G401 (cell line): ENCODE data around the gene LSG1. TPM values are rescaled to one million over a fixed set of nuclear protein-coding genes. Genes with fewer than 3 reads are reported as not detected.
"Not testable (repeated sequence)": the region's sequence is repeated elsewhere in the genome, so short reads cannot be mapped to it uniquely, and the experiment has no call there.

Experiments
- DNase-seq: peaks from one replicate; pipeline ENCODE4 v3.0.0-alpha.2; 2015; ENCODE audit warnings: low spot score
- in situ Hi-C: cut with HindIII; loops from 2 replicates; pipeline ENCODE4 v1.10.0; 2016; ENCODE audit warnings: low sequenced_read_pairs, mixed read lengths
- total RNA-seq: library from RNA; depleted of rRNA; stranded (reverse); fragments of >200 nt; shearing (Covaris generic); gene quantifications from 2 replicates; pipeline ENCODE4 v1.2.3, GENCODE V29; 2014

LSG1 gene
- total RNA-seq, 1 experiment from 2014 or later: 38.4 TPM

GRCh38 chr3:194664857-194665256 lies 7.1 kb downstream of the LSG1 start:
- in situ Hi-C loops: no loop called here
- DNase-seq: no peak

GRCh38 chr3:194661946-194662345 lies 10.0 kb downstream of the LSG1 start:
- in situ Hi-C loops: no loop called here
- no peak for DNase-seq

GRCh38 chr3:194661374-194661773 lies 10.6 kb downstream of the LSG1 start:
- DNase-seq: no peak
- in situ Hi-C loops: no loop called here

- in situ Hi-C loops: no loop called here
These were observed 12.2 kb downstream of the LSG1 start for GRCh38 chr3:194659778-194660177.

GRCh38 chr3:194658477-194659242 lies 13.3 kb downstream of the LSG1 start:
- no peak for DNase-seq
- in situ Hi-C loops: no loop called here

More at GRCh38 chr3:194659778-194660177, 12.2 kb downstream of the LSG1 start:
- no peak for DNase-seq

GRCh38 chr3:194657439-194657838 lies 14.6 kb downstream of the LSG1 start:
- in situ Hi-C loops: no loop called here
- no peak for DNase-seq

- in situ Hi-C loops: no loop called here
- no peak for DNase-seq
These were observed 17.5 kb downstream of the LSG1 start for GRCh38 chr3:194654443-194654842.

GRCh38 chr3:194647747-194648146 lies 24.2 kb downstream of the LSG1 start:
- in situ Hi-C loops: no loop called here
- DNase-seq: no peak

- DNase-seq: no peak
- in situ Hi-C loops: no loop called here
These were observed 29.2 kb downstream of the LSG1 start for GRCh38 chr3:194642769-194643168.

- in situ Hi-C loops: no loop called here
- DNase-seq: no peak
These were observed 31.2 kb downstream of the LSG1 start for GRCh38 chr3:194640829-194641228.

GRCh38 chr3:194638991-194639605 lies 32.9 kb downstream of the LSG1 start:
- in situ Hi-C loops: no loop called here
- DNase-seq: no peak

- in situ Hi-C loops: no loop called here
- no peak for DNase-seq
These were observed 34.2 kb downstream of the LSG1 start for GRCh38 chr3:194637541-194638400.

GRCh38 chr3:194637066-194637465 lies 34.9 kb downstream of the LSG1 start:
- no peak for DNase-seq
- in situ Hi-C loops: no loop called here

GRCh38 chr3:194633349-194634004 lies 38.5 kb downstream of the LSG1 start, which contains the start of gene TMEM44:
Gene TMEM44, minus strand, starts transcription at chr3:194633419. Its CDS starts 204 bp downstream, at chr3:194633215.
- in situ Hi-C loops: no loop called here
- DNase-seq: peak; percentile 15

GRCh38 chr3:194632809-194633348 lies 39.1 kb downstream of the LSG1 start:
- no peak for DNase-seq
- in situ Hi-C loops: no loop called here

- in situ Hi-C loops: no loop called here
- DNase-seq: no peak
These were observed 39.7 kb downstream of the LSG1 start for GRCh38 chr3:194632226-194632808.

- DNase-seq: no peak
- in situ Hi-C loops: no loop called here
These were observed 40.3 kb downstream of the LSG1 start for GRCh38 chr3:194631696-194632095.

GRCh38 chr3:194630681-194631080 lies 41.3 kb downstream of the LSG1 start:
- in situ Hi-C loops, DNase-seq: not testable (repeated sequence)

GRCh38 chr3:194624956-194625355 lies 47.0 kb downstream of the LSG1 start:
- DNase-seq: no peak
- in situ Hi-C loops: no loop called here
